B cell (primary cell): ENCODE measurements around the gene PRIM2. TPM values are rescaled to one million over a fixed set of nuclear protein-coding genes. Genes with fewer than 3 reads are reported as not detected.
"Not testable (repeated sequence)": the region's sequence is repeated elsewhere in the genome, so short reads cannot be mapped to it uniquely, and the experiment has no call there.

ENCODE experiments used
- ATAC-seq: fragments of 200-7000 bp; cut with Tn5 transposase; one replicate; pipeline ENCODE4 v1.10.0; 2021; ENCODE audit warnings: low read depth, mild to moderate bottlenecking, moderate number of reproducible peaks, moderate library complexity
- CTCF ChIA-PET: fragments of 350-600 bp; sonication (Branson Sonifier 250); formaldehyde crosslinking; loops from one replicate; lab custom pipeline; 2021; ENCODE audit warnings: antibody characterized with exemption, inconsistent platforms; lab: Charles Lee
- POLR2A ChIA-PET: fragments of 350-600 bp; sonication (Branson Sonifier 250); formaldehyde crosslinking; loops from one replicate; lab custom pipeline; 2021; ENCODE audit warnings: antibody characterized with exemption; lab: Charles Lee
- DNase-seq: peaks from one replicate; pipeline ENCODE4 v3.0.0; 2013
- H2AFZ ChIP-seq: 2 replicates; pipeline ENCODE4 v1.6.1; 2012; ENCODE audit warnings: mild to moderate bottlenecking, low read depth, low read length; ENCODE audit not compliant: insufficient read depth, poor library complexity, severe bottlenecking
- H3K27ac ChIP-seq, 2 donors: 1 replicate in 1 of 2; 2 replicates in 1 of 2; pipeline ENCODE4 v1.5.1; 2012 to 2013; ENCODE audit warnings: low read length in 2 of 2, mild to moderate bottlenecking in 2 of 2, moderate library complexity in 1 of 2
- H3K27me3 ChIP-seq, 4 experiments: fragments of 200-600 bp in 1 of 4; sonication (generic) in 1 of 4; replicated peaks in 1 of 4; 1 replicate in 2 of 4; 2 replicates in 2 of 4; pipeline versions ENCODE4 v1.6.1 to v1.7.0; 2013 to 2016; ENCODE audit warnings: low read length in 3 of 4, mild to moderate bottlenecking in 2 of 4, mixed read lengths in 1 of 4, moderate library complexity in 1 of 4; ENCODE audit not compliant: insufficient read depth in 4 of 4, control insufficient read depth in 3 of 4; ENCODE audit errors: control extremely low read depth in 1 of 4
- H3K36me3 ChIP-seq, 2 experiments: replicated peaks in 1 of 2; 1 replicate in 1 of 2; 2 replicates in 1 of 2; pipeline versions ENCODE4 v1.6.1 to v1.7.1; 2013; ENCODE audit warnings: low read length in 1 of 2; ENCODE audit not compliant: insufficient read depth in 2 of 2, control insufficient read depth in 1 of 2; ENCODE audit errors: control extremely low read depth in 1 of 2, extremely low read depth in 1 of 2
- H3K4me1 ChIP-seq, 2 donors: fragments of 200-600 bp in 1 of 2; sonication (generic) in 1 of 2; 1 replicate in 1 of 2; 2 replicates in 1 of 2; pipeline versions ENCODE4 v1.5.1 to v1.6.1; 2013 to 2017; ENCODE audit warnings: low read length in 2 of 2; ENCODE audit not compliant: control insufficient read depth in 2 of 2, insufficient read depth in 2 of 2
- H3K4me2 ChIP-seq: replicated peaks from 2 replicates; pipeline ENCODE3; 2012; ENCODE audit warnings: mild to moderate bottlenecking, low read depth, low read length; ENCODE audit not compliant: poor library complexity, severe bottlenecking
- H3K4me3 ChIP-seq, 5 experiments: fragments of 200-600 bp in 1 of 5; sonication (generic) in 1 of 5; 1 replicate in 3 of 5; 2 replicates in 2 of 5; pipeline versions ENCODE4 v1.5.1 to v1.7.0; 2011 to 2016; ENCODE audit warnings: low read length in 4 of 5, mild to moderate bottlenecking in 4 of 5, low read depth in 2 of 5, control low read depth in 1 of 5, moderate library complexity in 1 of 5; ENCODE audit not compliant: insufficient read depth in 1 of 5; ENCODE audit errors: control extremely low read depth in 1 of 5, extremely low read depth in 1 of 5
- H3K79me2 ChIP-seq: fragments of 200-600 bp; sonication (generic); one replicate; pipeline ENCODE4 v1.6.0; 2016; ENCODE audit warnings: low read length; ENCODE audit not compliant: control insufficient read depth, insufficient read depth
- H3K9ac ChIP-seq: fragments of 200-600 bp; sonication (generic); 2 replicates; pipeline ENCODE4 v1.6.1; 2017; ENCODE audit warnings: mild to moderate bottlenecking, low read length, moderate library complexity
- H3K9me3 ChIP-seq, 3 donors: one replicate each; pipeline versions ENCODE4 v1.6.1 to v1.7.1; 2013; ENCODE audit warnings: low read length in 2 of 3; ENCODE audit not compliant: control insufficient read depth in 2 of 3, insufficient read depth in 1 of 3; ENCODE audit errors: control extremely low read depth in 1 of 3
- H4K20me1 ChIP-seq: 2 replicates; pipeline ENCODE4 v1.6.0; 2012; ENCODE audit warnings: mild to moderate bottlenecking, low read length; ENCODE audit not compliant: insufficient read depth, control insufficient read depth, poor library complexity, severe bottlenecking
- H3K27ac Mint-ChIP-seq: one replicate; pipeline ENCODE4 v1.8.0; 2021; ENCODE audit warnings: mixed read lengths
- H3K27me3 Mint-ChIP-seq: one replicate; pipeline ENCODE4 v1.8.0; 2021; ENCODE audit warnings: mixed read lengths
- H3K4me1 Mint-ChIP-seq: one replicate; pipeline ENCODE4 v1.8.0; 2021; ENCODE audit warnings: mixed read lengths
- H3K4me3 Mint-ChIP-seq: one replicate; pipeline ENCODE4 v1.8.0; 2021; ENCODE audit warnings: mixed read lengths
- H3K9me3 Mint-ChIP-seq: one replicate; pipeline ENCODE4 v1.8.0; 2022; ENCODE audit warnings: mixed read lengths; ENCODE audit not compliant: insufficient read depth
- WGBS: methylation state at CpG from one replicate; pipeline ENCODE4 v1.1.5; 2013; ENCODE audit warnings: missing lambda C conversion rate; ENCODE audit not compliant: insufficient coverage; 5-methylcytosine and 5-hydroxymethylcytosine counted together
- intact Hi-C: fragments of 100-400 bp; cut with micrococcal nuclease; formaldehyde crosslinking; loops from one replicate; pipeline ENCODE4 v1.10.0; 2022
- polyA plus RNA-seq: library from polyadenylated mRNA; depleted of rRNA; stranded (reverse); fragments of >200 nt; gene quantifications from 2 replicates; pipeline ENCODE4 v1.2.3, GENCODE V29; 2012
- total RNA-seq, 2 donors: library from RNA; stranded (reverse); fragments of 120-200 nt in 1 of 2; gene quantifications; 1 replicate in 1 of 2; 2 replicates in 1 of 2; pipeline versions ENCODE4 v1.2.3 to v1.2.4, GENCODE V29; 2013 to 2022

Gene PRIM2
- total and polyA plus RNA-seq, 2 donors (not counting 1 experiment from before 2014, with no cell fraction given) = 5.2 to 21.0 TPM

DNA sequence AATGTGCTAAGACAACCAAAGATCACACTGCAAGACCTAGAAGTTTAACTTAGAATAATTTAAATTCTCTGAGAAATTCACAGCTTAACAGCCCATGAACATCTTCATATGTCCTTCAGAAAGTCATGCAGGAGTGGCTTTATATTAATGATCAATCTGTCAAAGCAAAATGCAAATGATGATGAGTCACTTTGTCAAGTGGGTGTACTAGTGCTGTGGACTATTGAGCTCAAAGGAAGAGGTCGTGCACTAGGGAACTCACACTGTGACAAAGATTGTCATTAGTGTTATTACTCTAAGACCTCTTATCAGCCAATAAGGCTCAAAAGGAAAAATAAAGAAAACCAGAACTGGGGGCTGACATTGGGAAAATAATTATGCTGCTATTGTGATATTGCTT lies 343.5 kb downstream of the PRIM2 start:
- intact Hi-C loops, H3K79me2 ChIP-seq, H3K27me3 Mint-ChIP-seq, DNase-seq, H3K27ac ChIP-seq, H3K4me1 Mint-ChIP-seq, H3K36me3 ChIP-seq, H3K9me3 ChIP-seq, ATAC-seq, POLR2A ChIA-PET, H3K27me3 ChIP-seq, H4K20me1 ChIP-seq, CTCF ChIA-PET, H3K4me1 ChIP-seq, H3K9me3 Mint-ChIP-seq, H3K9ac ChIP-seq, H3K4me3 Mint-ChIP-seq, H3K4me3 ChIP-seq, H3K4me2 ChIP-seq, H2AFZ ChIP-seq, H3K27ac Mint-ChIP-seq: not testable (repeated sequence)
- no CpG with 5 or more reads among the region's 1 CpG for WGBS

DNA sequence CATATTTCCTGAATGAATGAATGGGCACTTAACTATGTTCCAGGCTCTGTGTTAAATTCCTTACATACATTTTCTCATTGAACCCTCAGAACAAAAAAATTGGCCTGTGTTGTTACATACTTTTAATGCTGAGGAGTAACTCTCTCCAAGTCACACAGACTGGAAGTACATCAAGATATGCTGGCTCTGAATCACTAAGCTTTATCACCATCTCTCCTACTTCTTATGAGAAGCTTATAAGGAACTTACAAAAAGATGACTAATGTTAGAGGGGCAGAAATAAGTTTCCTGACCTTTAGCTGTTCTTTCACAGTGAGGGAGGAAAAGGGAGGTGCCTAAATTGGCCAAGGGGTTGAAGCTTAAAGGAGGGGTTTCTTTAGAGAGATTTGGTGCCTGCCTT lies 350.7 kb downstream of the PRIM2 start:
- H3K9me3 Mint-ChIP-seq, H3K9me3 ChIP-seq, H3K4me3 Mint-ChIP-seq, H3K4me1 ChIP-seq, H3K79me2 ChIP-seq, H3K9ac ChIP-seq, H3K27me3 Mint-ChIP-seq, CTCF ChIA-PET, H3K4me1 Mint-ChIP-seq, DNase-seq, H3K27ac ChIP-seq, POLR2A ChIA-PET, H3K4me2 ChIP-seq, H4K20me1 ChIP-seq, ATAC-seq, H3K27ac Mint-ChIP-seq, H3K27me3 ChIP-seq, H3K36me3 ChIP-seq, intact Hi-C loops, H2AFZ ChIP-seq, H3K4me3 ChIP-seq: not testable (repeated sequence)

- intact Hi-C loops, H3K4me1 ChIP-seq, H2AFZ ChIP-seq, H3K4me3 ChIP-seq, H4K20me1 ChIP-seq, H3K27me3 ChIP-seq, H3K27me3 Mint-ChIP-seq, H3K79me2 ChIP-seq, POLR2A ChIA-PET, DNase-seq, CTCF ChIA-PET, H3K4me3 Mint-ChIP-seq, ATAC-seq, H3K27ac ChIP-seq, H3K9ac ChIP-seq, H3K36me3 ChIP-seq, H3K9me3 Mint-ChIP-seq, H3K9me3 ChIP-seq, H3K4me2 ChIP-seq, H3K4me1 Mint-ChIP-seq, H3K27ac Mint-ChIP-seq: not testable (repeated sequence)
- WGBS = 80% methylated on average over 1 of the region's 3 CpGs
Observed at GRCh38 chr6:57671237-57671636, 353.8 kb downstream of the PRIM2 start.

- H3K4me2 ChIP-seq, H3K4me1 ChIP-seq, H4K20me1 ChIP-seq, H3K27ac Mint-ChIP-seq, H3K4me3 ChIP-seq, H3K27me3 Mint-ChIP-seq, H3K36me3 ChIP-seq, H3K9me3 Mint-ChIP-seq, POLR2A ChIA-PET, H3K27me3 ChIP-seq, CTCF ChIA-PET, H2AFZ ChIP-seq, H3K9me3 ChIP-seq, H3K4me1 Mint-ChIP-seq, H3K27ac ChIP-seq, intact Hi-C loops, DNase-seq, H3K9ac ChIP-seq, H3K4me3 Mint-ChIP-seq, ATAC-seq, H3K79me2 ChIP-seq: not testable (repeated sequence)
- no CpG with 5 or more reads among the region's 6 CpGs for WGBS
Observed at GRCh38 chr6:57671937-57672627, 354.7 kb downstream of the PRIM2 start.
